IMR-90 (cell line): ENCODE data around the gene CFAP69. TPM values are rescaled to one million over a fixed set of nuclear protein-coding genes. Genes with fewer than 3 reads are reported as not detected.

Source experiments
- ATAC-seq: fragments of 200-7000 bp; cut with Tn5 transposase; 2 replicates; pipeline ENCODE4 v1.9.1; 2020; ENCODE audit warnings: low read depth, mild to moderate bottlenecking, moderate library complexity
- BruUV-seq: library from RNA; stranded (reverse); fragments of 400-500 nt; replicated peaks from 2 replicates; lab custom pipeline; 2021; lab: Mats Ljungman, UMichigan
- CTCF ChIA-PET: fragments of 300-600 bp; formaldehyde crosslinking; extraction: SDS; loops from one replicate; lab custom pipeline; 2021; ENCODE audit warnings: antibody characterized with exemption; lab: Yijun Ruan, JAX
- POLR2A ChIA-PET: fragments of 300-600 bp; sonication (Branson Sonifier 250); formaldehyde crosslinking; loops from one replicate; lab custom pipeline; 2022; ENCODE audit warnings: antibody characterized with exemption; ENCODE audit not compliant: unreplicated experiment; lab: Charles Lee
- DNase-seq: peaks from one replicate; pipeline ENCODE4 v3.0.0; 2013
- H2AFZ ChIP-seq: replicated peaks from 2 replicates; pipeline ENCODE3; 2013; ENCODE audit warnings: low read length, mild to moderate bottlenecking; ENCODE audit not compliant: poor library complexity
- H2AK5ac ChIP-seq: 2 replicates; pipeline ENCODE4 v1.6.1; 2013; ENCODE audit warnings: low read depth, low read length, inconsistent platforms
- H2AK9ac ChIP-seq: replicated peaks from 2 replicates; pipeline ENCODE3; 2013; ENCODE audit warnings: mild to moderate bottlenecking, low read depth, low read length, moderate library complexity; ENCODE audit not compliant: poor library complexity
- H2BK120ac ChIP-seq: 2 replicates; pipeline ENCODE4 v1.6.1; 2013; ENCODE audit warnings: low read depth, low read length, inconsistent platforms
- H2BK15ac ChIP-seq: 3 replicates; pipeline ENCODE4 v1.6.1; 2013; ENCODE audit warnings: low read depth, low read length, inconsistent platforms
- H2BK20ac ChIP-seq: 2 replicates; pipeline ENCODE4 v1.6.1; 2013; ENCODE audit warnings: low read depth, mild to moderate bottlenecking, inconsistent platforms, low read length, moderate library complexity
- H2BK5ac ChIP-seq: 2 replicates; pipeline ENCODE4 v1.6.1; 2013; ENCODE audit warnings: mild to moderate bottlenecking, low read depth, low read length, inconsistent platforms; ENCODE audit not compliant: poor library complexity, severe bottlenecking
- H3K14ac ChIP-seq: replicated peaks from 2 replicates; pipeline ENCODE4 v1.6.1; 2013; ENCODE audit warnings: low read depth, low read length, inconsistent platforms
- H3K18ac ChIP-seq: 2 replicates; pipeline ENCODE4 v1.6.1; 2013; ENCODE audit warnings: low read depth, low read length, control low read depth
- H3K23ac ChIP-seq: 2 replicates; pipeline ENCODE4 v1.6.1; 2013; ENCODE audit warnings: low read depth, low read length, inconsistent platforms
- H3K27ac ChIP-seq: 2 replicates; pipeline ENCODE4 v1.5.1; 2013; ENCODE audit warnings: mild to moderate bottlenecking, control low read depth, low read length; ENCODE audit not compliant: insufficient read depth
- H3K27me3 ChIP-seq: 2 replicates; pipeline ENCODE4 v1.6.1; 2013; ENCODE audit warnings: low read length; ENCODE audit not compliant: control insufficient read depth, insufficient read depth
- H3K36me3 ChIP-seq: 2 replicates; pipeline ENCODE4 v1.6.1; 2013; ENCODE audit warnings: low read length, mixed read lengths; ENCODE audit not compliant: control insufficient read depth, insufficient read depth
- H3K4ac ChIP-seq: 2 replicates; pipeline ENCODE4 v1.6.1; 2013; ENCODE audit warnings: low read depth, low read length, inconsistent platforms
- H3K4me1 ChIP-seq: 2 replicates; pipeline ENCODE4 v1.6.1; 2013; ENCODE audit warnings: low read length, mixed read lengths; ENCODE audit not compliant: control insufficient read depth, insufficient read depth
- H3K4me2 ChIP-seq: 2 replicates; pipeline ENCODE4 v1.6.1; 2013; ENCODE audit warnings: low read depth, mild to moderate bottlenecking, control low read depth, low read length, moderate library complexity
- H3K4me3 ChIP-seq: 2 replicates; pipeline ENCODE4 v1.5.1; 2013; ENCODE audit warnings: low read depth, mild to moderate bottlenecking, control low read depth, low read length, moderate library complexity; ENCODE audit not compliant: insufficient read depth
- H3K56ac ChIP-seq: 2 replicates; pipeline ENCODE4 v1.6.1; 2013; ENCODE audit warnings: low read length, inconsistent platforms; ENCODE audit not compliant: insufficient read depth; ENCODE audit errors: extremely low read depth
- H3K79me1 ChIP-seq, 2 experiments: 2 replicates each; pipeline ENCODE4 v1.6.1; 2013; ENCODE audit warnings: low read length in 2 of 2, inconsistent platforms in 1 of 2, low read depth in 1 of 2
- H3K9ac ChIP-seq: 2 replicates; pipeline ENCODE4 v1.6.1; 2013; ENCODE audit warnings: low read depth, low read length, control low read depth
- H3K9me1 ChIP-seq: 2 replicates; pipeline ENCODE4 v1.6.1; 2013; ENCODE audit warnings: low read length, inconsistent platforms; ENCODE audit not compliant: insufficient read depth
- H3K9me3 ChIP-seq: 2 replicates; pipeline ENCODE4 v1.6.1; 2013; ENCODE audit warnings: low read length; ENCODE audit not compliant: control insufficient read depth, insufficient read depth
- H4K20me1 ChIP-seq: 2 replicates; pipeline ENCODE4 v1.6.1; 2013; ENCODE audit warnings: low read length, inconsistent platforms; ENCODE audit not compliant: insufficient read depth
- H4K5ac ChIP-seq: 2 replicates; pipeline ENCODE4 v1.6.1; 2013; ENCODE audit warnings: mild to moderate bottlenecking, low read depth, low read length, control low read depth
- H4K8ac ChIP-seq, 2 experiments: 2 replicates each; pipeline ENCODE4 v1.6.1; 2013; ENCODE audit warnings: low read depth in 2 of 2, low read length in 2 of 2, control low read depth in 1 of 2, inconsistent platforms in 1 of 2
- H4K91ac ChIP-seq: 2 replicates; pipeline ENCODE4 v1.6.1; 2013; ENCODE audit warnings: low read depth, low read length, inconsistent platforms; ENCODE audit not compliant: insufficient read depth
- CHD1 ChIP-seq: IDR thresholded peaks from 2 replicates; pipeline ENCODE4 v1.6.1; 2012; ENCODE audit warnings: low read depth, low read length, improper control_type of control experiment
- FOS ChIP-seq: fragments of 150-350 bp; IDR thresholded peaks from 2 replicates; pipeline ENCODE4 v1.6.1; 2016; ENCODE audit warnings: low read depth, low read length
- MAFK ChIP-seq: IDR thresholded peaks from 2 replicates; pipeline ENCODE4 v1.6.1; 2012; ENCODE audit warnings: low read depth, low read length, improper control_type of control experiment
- MXI1 ChIP-seq: IDR thresholded peaks from 2 replicates; pipeline ENCODE4 v1.6.1; 2012; ENCODE audit warnings: low read depth, mild to moderate bottlenecking, low read length, moderate library complexity, borderline replicate concordance
- NFE2L2 ChIP-seq: fragments of 150-350 bp; IDR thresholded peaks from 2 replicates; pipeline ENCODE4 v1.6.1; 2016; ENCODE audit warnings: low read depth, mild to moderate bottlenecking, low read length
- POLR2A ChIP-seq: IDR thresholded peaks from 2 replicates; pipeline ENCODE4 v1.6.1; 2012; ENCODE audit warnings: mild to moderate bottlenecking, low read depth, low read length
- RAD21 ChIP-seq: IDR thresholded peaks from 2 replicates; pipeline ENCODE4 v1.6.1; 2012; ENCODE audit warnings: low read length, improper control_type of control experiment
- WGBS, 2 experiments: methylation state at CpG; one replicate each; pipeline versions ENCODE4 v1.1.5 to v1.1.7; 2013; ENCODE audit warnings: missing lambda C conversion rate in 2 of 2; ENCODE audit not compliant: insufficient read length in 1 of 2; ENCODE audit errors: extremely low coverage in 2 of 2; 5-methylcytosine and 5-hydroxymethylcytosine counted together
- dilution Hi-C: fragments of 300-500 bp; cut with HindIII; formaldehyde crosslinking; loops from one replicate; pipeline ENCODE4 v1.14.3; 2018; ENCODE audit warnings: low sequenced_read_pairs; ENCODE audit not compliant: unreplicated experiment
- in situ Hi-C: fragments of 300-500 bp; cut with MboI; formaldehyde crosslinking; loops from 3 replicates; pipeline ENCODE4 v1.14.3; 2019; ENCODE audit warnings: low sequenced_read_pairs, inconsistent platforms, mixed read lengths
- intact Hi-C: fragments of 100-400 bp; cut with micrococcal nuclease; formaldehyde crosslinking; loops from 2 replicates; pipeline ENCODE4 v1.10.0; 2022
- polyA plus RNA-seq, 3 experiments: library from polyadenylated mRNA; depleted of rRNA; stranded (reverse); fragments of >200 nt; gene quantifications; 2 replicates each; pipeline ENCODE4 v1.2.3, GENCODE V29; 2012; ENCODE audit warnings: low replicate concordance in 1 of 3
- total RNA-seq: library from RNA; depleted of rRNA; stranded (reverse); fragments of >200 nt; gene quantifications from 2 replicates; pipeline ENCODE4 v1.2.3, GENCODE V29; 2012
- TF ChIP-seq, protein P1 (sequence below): fragments of 150-350 bp; IDR thresholded peaks from 2 replicates; pipeline ENCODE4 v1.6.1; 2016; ENCODE audit warnings: low read depth, mild to moderate bottlenecking, low read length, moderate library complexity, borderline replicate concordance

CFAP69 gene
- total and polyA plus RNA-seq, 2 of the 4 experiments (the other 2 are of a cell fraction) = 0.72 to 0.86 TPM

DNA sequence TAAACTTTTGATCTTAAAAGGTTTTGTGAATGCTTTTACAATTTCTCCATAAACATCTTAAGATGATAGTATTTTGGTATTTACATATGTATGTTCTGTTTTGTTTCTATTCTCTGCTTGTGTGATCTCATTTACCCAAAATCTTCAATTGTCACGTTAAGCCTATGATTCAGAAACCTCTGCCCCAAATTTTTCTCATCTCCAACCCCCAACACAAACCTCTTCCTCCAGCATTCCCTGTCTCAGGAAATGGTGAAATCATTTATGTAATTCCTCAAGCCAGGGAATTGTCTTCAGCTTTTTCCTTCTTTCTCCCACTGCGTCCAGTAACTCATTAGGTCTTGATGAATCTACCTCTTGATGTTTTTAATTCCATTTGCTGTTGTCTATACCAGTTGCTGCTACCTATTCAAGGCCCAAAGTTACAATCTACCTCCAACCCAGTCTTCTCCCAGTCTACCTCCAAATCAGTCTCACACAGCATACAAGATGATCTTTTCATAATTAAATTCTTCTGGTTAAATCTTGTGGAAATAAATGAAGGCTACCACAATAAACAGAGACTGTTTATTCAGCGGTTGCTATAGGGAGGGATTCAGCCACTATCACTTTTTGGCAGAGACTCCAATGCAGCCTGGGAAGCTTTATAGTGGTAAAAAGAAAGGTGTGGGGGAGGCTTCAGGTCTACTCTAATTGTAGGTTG is 5.8 kb downstream of the CFAP69 start:
- no peak for TF ChIP-seq POLR2A
- TF ChIP-seq FOS = no peak
- no peak for TF ChIP-seq NFE2L2
- TF ChIP-seq, protein P1, sequence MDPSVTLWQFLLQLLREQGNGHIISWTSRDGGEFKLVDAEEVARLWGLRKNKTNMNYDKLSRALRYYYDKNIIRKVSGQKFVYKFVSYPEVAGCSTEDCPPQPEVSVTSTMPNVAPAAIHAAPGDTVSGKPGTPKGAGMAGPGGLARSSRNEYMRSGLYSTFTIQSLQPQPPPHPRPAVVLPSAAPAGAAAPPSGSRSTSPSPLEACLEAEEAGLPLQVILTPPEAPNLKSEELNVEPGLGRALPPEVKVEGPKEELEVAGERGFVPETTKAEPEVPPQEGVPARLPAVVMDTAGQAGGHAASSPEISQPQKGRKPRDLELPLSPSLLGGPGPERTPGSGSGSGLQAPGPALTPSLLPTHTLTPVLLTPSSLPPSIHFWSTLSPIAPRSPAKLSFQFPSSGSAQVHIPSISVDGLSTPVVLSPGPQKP = no peak
- no peak for TF ChIP-seq CHD1
- no peak for TF ChIP-seq MXI1
- no peak for TF ChIP-seq RAD21
- no peak for TF ChIP-seq MAFK
- ChIA-PET CTCF (interaction anchor here (1.2 kb wide), 1 partner anchor 39 kb away, joined by 5 read pairs; the partner anchor contains the start of gene STEAP2), POLR2A (no interaction called here)
- H4K91ac ChIP-seq = no peak overlapping the region
- no peak overlapping the region for H2BK5ac ChIP-seq
- no peak overlapping the region for H4K5ac ChIP-seq
- H3K79me1 ChIP-seq = no peaks in the 10 kb centered on the region
- no peak overlapping the region for H3K56ac ChIP-seq
- no peak overlapping the region for H3K23ac ChIP-seq
- no peak overlapping the region for H2AK5ac ChIP-seq
- H3K4me1 ChIP-seq = no peaks in the 10 kb centered on the region; the same call in 1 of the 2 replicates
- no TSS peak for BruUV-seq
- H3K4me2 ChIP-seq = no peak overlapping the region
- H3K9me3 ChIP-seq = no peaks in the 10 kb centered on the region
- peak; percentile 17; the same call in 1 of the 2 replicates for ATAC-seq
- H2BK120ac ChIP-seq = no peak overlapping the region
- H3K4me3 ChIP-seq = no peak overlapping the region
- no peaks in the 10 kb centered on the region for H3K36me3 ChIP-seq
- intact Hi-C loops (no loop called here), dilution Hi-C loops (no loop called here), in situ Hi-C loops (no loop called here)
- H2AFZ ChIP-seq = no peak overlapping the region
- H3K4ac ChIP-seq = no peak overlapping the region
- 60% methylated on average over 2 of the region's 3 CpGs; no CpG with 5 or more reads in 1 of the 2 experiments for WGBS, 2 experiments
- no peaks in the 10 kb centered on the region; the same call in 1 of the 2 replicates for H3K27me3 ChIP-seq
- no peak overlapping the region for H3K14ac ChIP-seq
- H3K9ac ChIP-seq = no peak overlapping the region
- no peaks in the 10 kb centered on the region for H3K9me1 ChIP-seq
- H3K18ac ChIP-seq = no peak overlapping the region
- H2AK9ac ChIP-seq = no peak overlapping the region
- no peak overlapping the region for H3K27ac ChIP-seq
- no peak overlapping the region for H2BK20ac ChIP-seq
- H4K8ac ChIP-seq = no peak overlapping the region
- H4K20me1 ChIP-seq = no peaks in the 10 kb centered on the region
- DNase-seq = peak; percentile 40
- H2BK15ac ChIP-seq = no peak overlapping the region; the same call in 2 of the 3 replicates
